SH-SY5Y (cell line): ENCODE data around the gene SCYL1.

Source experiments
- GATA2 ChIP-seq: IDR thresholded peaks from 2 replicates; pipeline ENCODE4 v1.6.1; 2011; ENCODE audit warnings: mild to moderate bottlenecking, low read depth, low read length
- GATA3 ChIP-seq: IDR thresholded peaks from 2 replicates; pipeline ENCODE4 v1.6.1; 2011; ENCODE audit warnings: low read depth, mild to moderate bottlenecking, low read length, moderate library complexity

DNA sequence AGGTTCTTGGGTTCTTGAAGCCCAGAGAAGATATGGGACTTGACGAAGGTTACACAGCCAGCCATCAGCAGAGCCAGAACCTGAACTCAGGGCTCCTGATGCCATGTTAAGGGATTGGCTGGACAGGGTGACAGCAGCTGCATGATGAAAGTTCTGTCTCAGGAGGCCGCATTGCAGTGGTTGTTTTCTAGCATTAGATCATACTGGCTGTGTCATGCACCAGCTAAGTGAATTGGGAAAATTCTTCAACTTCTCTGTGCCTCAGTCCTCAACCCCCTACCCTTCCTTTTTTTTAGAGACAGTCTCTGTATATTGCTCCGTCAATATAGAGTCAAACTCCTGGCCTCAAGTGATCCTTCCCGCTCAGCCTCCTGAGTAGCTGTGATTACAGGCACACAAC, 38.7 kb downstream of the SCYL1 start:
- no peak for TF ChIP-seq GATA3
- TF ChIP-seq GATA2, result no peak
